A549 (cell line): ENCODE measurements around the gene FAAH. TPM values are rescaled to one million over a fixed set of nuclear protein-coding genes. Genes with fewer than 3 reads are reported as not detected.

Experiments used
- ATAC-seq, 2 experiments: fragments of 200-7000 bp in 1 of 2; fragments of >200 bp in 1 of 2; cut with Nextera tagmentation in 1 of 2; cut with Tn5 transposase in 1 of 2; 3 replicates each; pipeline versions ENCODE4 v1.8.0 to v1.9.1; 2018 to 2020; ENCODE audit warnings: mild to moderate bottlenecking in 1 of 2, moderate library complexity in 1 of 2
- CTCF ChIA-PET: fragments of 300-600 bp; sonication (Branson Sonifier 250); formaldehyde crosslinking; extraction: SDS; loops from one replicate; lab custom pipeline; 2021; ENCODE audit warnings: antibody characterized with exemption, inconsistent platforms; lab: Yijun Ruan, JAX
- POLR2A ChIA-PET: fragments of 350-600 bp; formaldehyde crosslinking; extraction: SDS; loops from one replicate; lab custom pipeline; 2021; ENCODE audit warnings: antibody characterized with exemption, inconsistent platforms; lab: Yijun Ruan, JAX
- DNase-seq, 2 experiments: peaks; one replicate each; pipeline versions ENCODE4 v3.0.0 to v3.0.0-alpha.2; 2011 to 2016; ENCODE audit warnings: low read depth in 1 of 2, low spot score in 1 of 2
- FAIRE-seq: peaks from 2 replicates; lab custom pipeline; 2011; peaks lifted over from hg19 to GRCh38; lab: Jason Lieb, UNC
- H3K27ac ChIP-seq, 2 experiments: fragments of >200 bp; sonication (Bioruptor Twin); formaldehyde crosslinking; 3 replicates each; pipeline ENCODE4 v1.5.1; 2016 to 2017
- H3K4me1 ChIP-seq: fragments of >200 bp; sonication (Bioruptor Twin); formaldehyde crosslinking; 3 replicates; pipeline ENCODE4 v1.6.1; 2016
- H3K4me2 ChIP-seq: fragments of >200 bp; sonication (Bioruptor Twin); formaldehyde crosslinking; 3 replicates; pipeline ENCODE4 v1.6.1; 2016
- H3K4me3 ChIP-seq: fragments of >200 bp; sonication (Bioruptor Twin); formaldehyde crosslinking; 3 replicates; pipeline ENCODE4 v1.5.1; 2016
- H3K9me3 ChIP-seq: fragments of >200 bp; sonication (Bioruptor Twin); formaldehyde crosslinking; 3 replicates; pipeline ENCODE4 v1.6.1; 2016
- CBX8 ChIP-seq: fragments of 200-600 bp; sonication (generic); IDR thresholded peaks from 2 replicates; pipeline ENCODE4 v1.6.1; 2016
- CEBPB ChIP-seq, 2 experiments: fragments of >200 bp in 1 of 2; sonication (Bioruptor Twin) in 1 of 2; formaldehyde crosslinking in 1 of 2; IDR thresholded peaks; 2 replicates each; pipeline ENCODE4 v1.6.1; 2012 to 2016
- CHD4 ChIP-seq: fragments of 200-600 bp; sonication (generic); IDR thresholded peaks from 2 replicates; pipeline ENCODE4 v1.6.1; 2016; ENCODE audit warnings: antibody characterized with exemption, mild to moderate bottlenecking, borderline replicate concordance
- EHMT2 ChIP-seq: fragments of 200-600 bp; sonication (generic); IDR thresholded peaks from 2 replicates; pipeline ENCODE4 v1.6.1; 2016; ENCODE audit warnings: antibody characterized with exemption, low read depth, mild to moderate bottlenecking, moderate library complexity
- FOSL2 ChIP-seq, 2 experiments: fragments of 450-650 bp in 1 of 2; fragments of >200 bp in 1 of 2; sonication (Bioruptor Twin) in 1 of 2; formaldehyde crosslinking; IDR thresholded peaks; 2 replicates each; pipeline versions ENCODE4 v1.5.0 to v1.6.1; 2016 to 2020; ENCODE audit warnings: mild to moderate bottlenecking in 1 of 2, moderate library complexity in 1 of 2
- HEYL ChIP-seq: fragments of 250-450 bp; sonication (Bioruptor Pico); IDR thresholded peaks from 2 replicates; pipeline ENCODE4 v1.8.0; 2021; ENCODE audit warnings: mild to moderate bottlenecking, moderate library complexity
- JUN ChIP-seq, 2 experiments: fragments of >200 bp; sonication (Bioruptor Twin); formaldehyde crosslinking; IDR thresholded peaks; 2 replicates in 1 of 2; 3 replicates in 1 of 2; pipeline ENCODE4 v1.6.1; 2016 to 2017
- JUNB ChIP-seq: fragments of >200 bp; sonication (Bioruptor Twin); formaldehyde crosslinking; IDR thresholded peaks from 2 replicates; pipeline ENCODE4 v1.6.1; 2016
- KDM1A ChIP-seq: fragments of 200-600 bp; sonication (generic); IDR thresholded peaks from 2 replicates; pipeline ENCODE4 v1.6.1; 2016; ENCODE audit warnings: low read depth, mild to moderate bottlenecking
- NPAS2 ChIP-seq: fragments of 250-450 bp; sonication (Bioruptor Pico); IDR thresholded peaks from 2 replicates; pipeline ENCODE4 v1.8.0; 2022; ENCODE audit warnings: mild to moderate bottlenecking, moderate library complexity, borderline replicate concordance
- TP53 ChIP-seq: fragments of 250-450 bp; sonication (Bioruptor Pico); IDR thresholded peaks from 2 replicates; pipeline ENCODE4 v1.5.0; 2021; ENCODE audit warnings: mild to moderate bottlenecking, moderate library complexity
- ZC3H11A ChIP-seq: fragments of 450-650 bp; IDR thresholded peaks from 2 replicates; pipeline ENCODE4 v1.6.1; 2014; ENCODE audit warnings: antibody characterized with exemption, mild to moderate bottlenecking
- ZFP36 ChIP-seq: fragments of 450-650 bp; IDR thresholded peaks from 2 replicates; pipeline ENCODE4 v1.6.1; 2014; ENCODE audit warnings: borderline replicate concordance; ENCODE audit not compliant: partially characterized antibody
- ZNF302 ChIP-seq: fragments of 250-450 bp; sonication (Bioruptor Pico); IDR thresholded peaks from 2 replicates; pipeline ENCODE4 v1.9.0; 2021; ENCODE audit warnings: inconsistent platforms, mild to moderate bottlenecking, moderate library complexity
- ZSCAN20 ChIP-seq: fragments of 250-450 bp; sonication (Bioruptor Pico); IDR thresholded peaks from 2 replicates; pipeline ENCODE4 v1.8.0; 2022; ENCODE audit warnings: mild to moderate bottlenecking, moderate library complexity
- WGBS: methylation state at CpG from one replicate; pipeline ENCODE4 v1.1.6; 2017; ENCODE audit errors: missing lambda C conversion rate; 5-methylcytosine and 5-hydroxymethylcytosine counted together
- polyA minus RNA-seq: library from RNA; depleted of rRNA, polyadenylated mRNA; stranded (reverse); fragments of >200 nt; gene quantifications from 2 replicates; pipeline ENCODE4 v1.2.3, GENCODE V29; 2011; rRNA and poly(A)+ RNA removed
- polyA plus RNA-seq, 4 experiments: library from polyadenylated mRNA; depleted of rRNA in 3 of 4; stranded (reverse); fragments of >200 nt; fragmentation: RNase III in 1 of 4; extraction: RNeasy Plus Mini Kit Qiagen cat#74134 plus additional on column Dnase treatment in 1 of 4; gene quantifications; 2 replicates in 3 of 4; 3 replicates in 1 of 4; pipeline ENCODE4 v1.2.3, GENCODE V29; 2011 to 2017
- TF ChIP-seq, protein P1 (sequence below): fragments of 250-450 bp; sonication (Bioruptor Pico); IDR thresholded peaks from 2 replicates; pipeline ENCODE4 v1.5.0; 2021; ENCODE audit warnings: mild to moderate bottlenecking, moderate library complexity, borderline replicate concordance
- TF ChIP-seq, protein P2 (sequence below): IDR thresholded peaks from 2 replicates; pipeline ENCODE4 v1.6.1; 2012
- TF ChIP-seq, protein P3 (sequence below): IDR thresholded peaks from 2 replicates; pipeline ENCODE4 v1.6.1; 2012; ENCODE audit warnings: low read depth, borderline replicate concordance
- TF ChIP-seq, protein P4 (sequence below): fragments of 150-350 bp; IDR thresholded peaks from 2 replicates; pipeline ENCODE4 v1.6.1; 2014; ENCODE audit warnings: low read depth, mild to moderate bottlenecking, low read length
- TF ChIP-seq, protein P5 (sequence below): IDR thresholded peaks from 2 replicates; pipeline ENCODE4 v1.6.1; 2012
- TF ChIP-seq, protein P6 (sequence below): fragments of >200 bp; sonication (Bioruptor Twin); formaldehyde crosslinking; IDR thresholded peaks from 2 replicates; pipeline ENCODE4 v1.6.1; 2016

The FAAH gene
- polyA plus RNA-seq (2011; rRNA removed): 0.66 and 1.2 TPM in 2 replicates
- polyA plus RNA-seq (2012; cell fraction: cytosol; rRNA removed): 1.00 and 1.2 TPM in 2 replicates
- 8.3 and 10.3 TPM in 2 replicates for polyA plus RNA-seq (2012; cell fraction: nucleus; rRNA removed)
- 0.98 to 1.3 TPM (median 1.2 TPM) in 3 replicates for polyA plus RNA-seq (2017; fragmentation: RNase III; extraction: RNeasy Plus Mini Kit Qiagen cat#74134 plus additional on column Dnase treatment)
- 1.2 and 1.8 TPM in 2 replicates for polyA minus RNA-seq

DNA sequence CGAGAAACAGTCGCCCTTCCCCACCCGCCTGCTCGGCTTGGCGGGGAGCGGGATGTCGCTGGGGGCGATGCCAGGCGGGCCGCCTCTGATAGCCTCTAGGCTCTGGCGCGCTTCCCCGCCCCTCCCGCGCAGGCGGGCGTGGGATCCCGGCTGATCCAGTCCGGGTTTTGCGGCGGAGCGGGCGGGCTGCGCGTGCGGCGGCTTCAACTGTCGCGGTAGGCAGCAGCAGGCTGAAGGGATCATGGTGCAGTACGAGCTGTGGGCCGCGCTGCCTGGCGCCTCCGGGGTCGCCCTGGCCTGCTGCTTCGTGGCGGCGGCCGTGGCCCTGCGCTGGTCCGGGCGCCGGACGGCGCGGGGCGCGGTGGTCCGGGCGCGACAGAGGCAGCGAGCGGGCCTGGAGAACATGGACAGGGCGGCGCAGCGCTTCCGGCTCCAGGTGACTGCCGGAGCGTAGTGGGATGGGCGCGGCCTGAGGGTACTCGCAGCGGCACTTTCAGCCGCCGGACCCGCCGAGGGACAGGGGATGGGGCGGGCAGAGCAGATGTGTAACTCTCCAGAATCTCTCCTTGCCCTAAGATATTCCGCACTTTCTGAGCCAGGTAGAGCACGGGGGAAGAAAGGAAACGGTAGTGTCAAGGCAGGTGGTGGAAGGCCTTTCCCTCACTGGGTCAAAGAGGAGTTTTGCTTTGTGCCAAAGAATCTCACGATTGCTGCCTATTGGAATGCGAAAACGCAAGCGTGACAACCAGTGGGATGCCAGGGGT, at the start of gene FAAH:
FAAH (plus strand) TSS at position 210 of the 764 bp plus-strand sequence; CDS start at position 242, 32 bp downstream.
- H3K4me1 ChIP-seq: no peaks in the 10 kb centered on the region
- peak within 1 kb of the TSS; percentile 61 for H3K4me2 ChIP-seq
- DNase-seq (no peak), ATAC-seq (peak; percentile 71 to 81; a peak in 5 of 6 replicates), FAIRE-seq (no peak)
- peaks cover 18% of the 10 kb centered on the region for H3K9me3 ChIP-seq
- TF ChIP-seq JUNB (no peak), CEBPB (IDR thresholded peaks at IDR 0.05) (no peak)
- TF ChIP-seq, protein P1, sequence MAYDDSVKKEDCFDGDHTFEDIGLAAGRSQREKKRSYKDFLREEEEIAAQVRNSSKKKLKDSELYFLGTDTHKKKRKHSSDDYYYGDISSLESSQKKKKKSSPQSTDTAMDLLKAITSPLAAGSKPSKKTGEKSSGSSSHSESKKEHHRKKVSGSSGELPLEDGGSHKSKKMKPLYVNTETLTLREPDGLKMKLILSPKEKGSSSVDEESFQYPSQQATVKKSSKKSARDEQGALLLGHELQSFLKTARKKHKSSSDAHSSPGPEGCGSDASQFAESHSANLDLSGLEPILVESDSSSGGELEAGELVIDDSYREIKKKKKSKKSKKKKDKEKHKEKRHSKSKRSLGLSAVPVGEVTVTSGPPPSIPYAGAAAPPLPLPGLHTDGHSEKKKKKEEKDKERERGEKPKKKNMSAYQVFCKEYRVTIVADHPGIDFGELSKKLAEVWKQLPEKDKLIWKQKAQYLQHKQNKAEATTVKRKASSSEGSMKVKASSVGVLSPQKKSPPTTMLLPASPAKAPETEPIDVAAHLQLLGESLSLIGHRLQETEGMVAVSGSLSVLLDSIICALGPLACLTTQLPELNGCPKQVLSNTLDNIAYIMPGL (CRISPR knock-in tag): no peak
- TF ChIP-seq, protein P2, sequence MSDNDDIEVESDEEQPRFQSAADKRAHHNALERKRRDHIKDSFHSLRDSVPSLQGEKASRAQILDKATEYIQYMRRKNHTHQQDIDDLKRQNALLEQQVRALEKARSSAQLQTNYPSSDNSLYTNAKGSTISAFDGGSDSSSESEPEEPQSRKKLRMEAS: peak; percentile 86
- TF ChIP-seq, protein P3, sequence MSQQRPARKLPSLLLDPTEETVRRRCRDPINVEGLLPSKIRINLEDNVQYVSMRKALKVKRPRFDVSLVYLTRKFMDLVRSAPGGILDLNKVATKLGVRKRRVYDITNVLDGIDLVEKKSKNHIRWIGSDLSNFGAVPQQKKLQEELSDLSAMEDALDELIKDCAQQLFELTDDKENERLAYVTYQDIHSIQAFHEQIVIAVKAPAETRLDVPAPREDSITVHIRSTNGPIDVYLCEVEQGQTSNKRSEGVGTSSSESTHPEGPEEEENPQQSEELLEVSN: peak; percentile 87
- ChIA-PET CTCF (interaction anchor here (1.5 to 1.9 kb wide), 2 partner anchors 12 to 48 kb away, joined by 3 to 5 read pairs; no protein-coding TSS in a partner anchor), POLR2A (no interaction called here)
- peak within 1 kb of the TSS in 1 of 2 experiments; percentile 62; a peak in 2 of 6 replicates for H3K27ac ChIP-seq
- H3K4me3 ChIP-seq: peak within 1 kb of the TSS; percentile 36
- WGBS: 46% methylated on average over 31 of the region's 75 CpGs

DNA sequence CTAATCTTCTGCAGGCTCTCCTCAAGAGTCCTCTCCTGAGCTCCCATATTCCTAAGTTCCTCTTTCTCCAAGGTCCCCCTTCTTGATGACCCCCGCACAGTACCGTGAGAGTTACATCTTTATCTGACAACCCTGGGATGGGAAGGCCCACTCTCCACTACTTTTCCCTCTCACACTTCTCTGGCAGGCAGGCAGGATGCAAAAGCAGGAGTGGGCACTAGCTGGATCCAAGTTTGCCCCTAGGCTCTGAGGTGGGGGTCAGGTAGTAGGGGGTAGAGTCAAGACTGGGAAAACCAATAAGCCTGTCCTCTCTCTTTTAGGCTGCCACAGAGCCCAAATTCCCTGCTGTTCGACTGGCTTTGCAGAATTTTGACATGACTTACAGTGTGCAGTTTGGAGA, 49.6 kb upstream of the FAAH start:
- Histone ChIP-seq H3K9me3 (no peaks in the 10 kb centered on the region), H3K4me2 (no peak overlapping the region), H3K4me1 (peaks cover 9% of the 10 kb centered on the region), H3K27ac (no peak overlapping the region), H3K4me3 (no peak overlapping the region)
- POLR2A ChIA-PET: no interaction called here
- FAIRE-seq: no peak
- ATAC-seq: no peak
- 94% methylated on average over 3 of the region's 3 CpGs for WGBS
- DNase-seq: no peak
- no peak for TF ChIP-seq EHMT2
- no peak for TF ChIP-seq ZNF302 (CRISPR knock-in tag)
- TF ChIP-seq NPAS2 (CRISPR knock-in tag): no peak
- no peak for TF ChIP-seq CHD4
- TF ChIP-seq, protein P4, sequence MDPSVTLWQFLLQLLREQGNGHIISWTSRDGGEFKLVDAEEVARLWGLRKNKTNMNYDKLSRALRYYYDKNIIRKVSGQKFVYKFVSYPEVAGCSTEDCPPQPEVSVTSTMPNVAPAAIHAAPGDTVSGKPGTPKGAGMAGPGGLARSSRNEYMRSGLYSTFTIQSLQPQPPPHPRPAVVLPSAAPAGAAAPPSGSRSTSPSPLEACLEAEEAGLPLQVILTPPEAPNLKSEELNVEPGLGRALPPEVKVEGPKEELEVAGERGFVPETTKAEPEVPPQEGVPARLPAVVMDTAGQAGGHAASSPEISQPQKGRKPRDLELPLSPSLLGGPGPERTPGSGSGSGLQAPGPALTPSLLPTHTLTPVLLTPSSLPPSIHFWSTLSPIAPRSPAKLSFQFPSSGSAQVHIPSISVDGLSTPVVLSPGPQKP: no peak
- TF ChIP-seq, protein P5, sequence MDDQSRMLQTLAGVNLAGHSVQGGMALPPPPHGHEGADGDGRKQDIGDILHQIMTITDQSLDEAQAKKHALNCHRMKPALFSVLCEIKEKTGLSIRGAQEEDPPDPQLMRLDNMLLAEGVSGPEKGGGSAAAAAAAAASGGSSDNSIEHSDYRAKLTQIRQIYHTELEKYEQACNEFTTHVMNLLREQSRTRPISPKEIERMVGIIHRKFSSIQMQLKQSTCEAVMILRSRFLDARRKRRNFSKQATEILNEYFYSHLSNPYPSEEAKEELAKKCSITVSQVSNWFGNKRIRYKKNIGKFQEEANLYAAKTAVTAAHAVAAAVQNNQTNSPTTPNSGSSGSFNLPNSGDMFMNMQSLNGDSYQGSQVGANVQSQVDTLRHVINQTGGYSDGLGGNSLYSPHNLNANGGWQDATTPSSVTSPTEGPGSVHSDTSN: no peak
- no peak for TF ChIP-seq ZFP36
- no peak for TF ChIP-seq CBX8
- no peak for TF ChIP-seq ZC3H11A
- TF ChIP-seq, protein P6, sequence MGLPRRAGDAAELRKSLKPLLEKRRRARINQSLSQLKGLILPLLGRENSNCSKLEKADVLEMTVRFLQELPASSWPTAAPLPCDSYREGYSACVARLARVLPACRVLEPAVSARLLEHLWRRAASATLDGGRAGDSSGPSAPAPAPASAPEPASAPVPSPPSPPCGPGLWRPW: no peak
- TF ChIP-seq FOSL2 (IDR thresholded peaks at IDR 0.05): no peak
- no peak for TF ChIP-seq FOSL2 (CRISPR knock-in tag; IDR thresholded peaks at IDR 0.05)
- TF ChIP-seq ZSCAN20 (CRISPR knock-in tag): no peak
- no peak for TF ChIP-seq HEYL
- TF ChIP-seq KDM1A: no peak
- no peak for TF ChIP-seq JUN (IDR thresholded peaks at IDR 0.05)
- no peak for TF ChIP-seq TP53 (CRISPR knock-in tag)
- CTCF ChIA-PET: interaction anchor here (0.6 kb wide), 1 partner anchor 58 kb away, joined by 3 read pairs; no protein-coding TSS in a partner anchor
